ENCODE measurements around the gene DIAPH3.

DIAPH3 gene

DNA sequence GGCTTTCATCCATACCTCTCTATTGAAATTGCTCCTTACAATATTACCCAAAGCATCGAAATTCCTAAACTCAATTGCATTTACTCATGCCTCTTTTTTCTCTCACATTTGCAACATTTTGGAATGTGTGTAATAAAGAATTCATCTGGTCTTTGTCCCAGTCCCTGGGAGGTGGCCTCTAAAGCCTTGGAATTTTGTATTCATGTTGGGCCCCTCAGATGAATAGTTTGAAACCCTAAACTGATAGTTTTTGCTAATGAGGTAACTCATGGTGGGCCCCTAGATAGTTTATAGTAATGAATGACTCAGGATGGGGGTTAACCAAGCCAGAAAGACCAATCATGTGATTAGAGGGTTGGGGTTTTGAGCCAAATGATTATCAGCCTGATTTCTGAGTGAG, 490.4 kb downstream of the DIAPH3 start:
- H2BK120ac ChIP-seq (ENCODE audit: low read depth, low read length): no peak overlapping the region
- H3K36me3 ChIP-seq (ENCODE audit: control insufficient read depth in 1 of 2, insufficient read depth in 2 of 2, low read depth in 1 of 2, low read length in 2 of 2): no peaks in the 10 kb centered on the region
- H3K27me3 ChIP-seq (ENCODE audit: control insufficient read depth in 1 of 2, insufficient read depth in 1 of 2, low read length in 2 of 2): no peaks in the 10 kb centered on the region
- peak overlapping the region in 1 of 2 experiments; percentile 67 for H2BK12ac ChIP-seq (ENCODE audit: low read length in 2 of 2)
- H3K4me1 ChIP-seq (ENCODE audit: control insufficient read depth, insufficient read depth, low read depth, low read length): no peaks in the 10 kb centered on the region
- DNase-seq: no peak
- H3K79me1 ChIP-seq (replicated peaks; ENCODE audit: low read length, poor library complexity, severe bottlenecking): peaks cover 5% of the 10 kb centered on the region
- no peak overlapping the region for H4K91ac ChIP-seq (ENCODE audit: low read length)
- no peak overlapping the region for H3K14ac ChIP-seq (ENCODE audit: low read length in 2 of 2)
- no peak overlapping the region for H2AFZ ChIP-seq (ENCODE audit: low read depth, low read length)
- H2AK5ac ChIP-seq (ENCODE audit: low read length, severe bottlenecking): no peak overlapping the region
- no peak overlapping the region for H2BK15ac ChIP-seq (ENCODE audit: low read depth, poor library complexity, severe bottlenecking)
- no peak overlapping the region for H4K8ac ChIP-seq (ENCODE audit: low read length)
- H3K4me2 ChIP-seq (ENCODE audit: low read length, poor library complexity, severe bottlenecking): no peak overlapping the region
- H2BK5ac ChIP-seq (ENCODE audit: low read depth, low read length, poor library complexity, severe bottlenecking): no peak overlapping the region
- WGBS: no CpG with 5 or more reads among the region's 1 CpG
- no peaks in the 10 kb centered on the region for H3K9me3 ChIP-seq (ENCODE audit: control insufficient read depth, low read length)
- no peak overlapping the region for H3K4ac ChIP-seq (ENCODE audit: low read depth in 1 of 2, low read length in 2 of 2)
- no peak overlapping the region for H3K23ac ChIP-seq (ENCODE audit: low read length in 2 of 2)
- H3K4me3 ChIP-seq (ENCODE audit: insufficient read depth in 1 of 2, low read depth in 1 of 2, low read length in 2 of 2): no peak overlapping the region
- H3K9ac ChIP-seq (ENCODE audit: low read length): no peak overlapping the region
- no peak overlapping the region for H3K18ac ChIP-seq (ENCODE audit: low read depth in 1 of 2, low read length in 2 of 2)
- no peak overlapping the region for H3K27ac ChIP-seq (ENCODE audit: low read length, poor library complexity, severe bottlenecking)

- Histone ChIP-seq H2AK5ac (ENCODE audit: low read length, severe bottlenecking) (no peak overlapping the region), H3K4me2 (ENCODE audit: low read length, poor library complexity, severe bottlenecking) (no peak overlapping the region), H3K4me3 (ENCODE audit: insufficient read depth in 1 of 2, low read depth in 1 of 2, low read length in 2 of 2) (no peak overlapping the region), H2BK15ac (ENCODE audit: low read depth, poor library complexity, severe bottlenecking) (no peak overlapping the region), H4K8ac (ENCODE audit: low read length) (no peak overlapping the region), H3K4ac (ENCODE audit: low read depth in 1 of 2, low read length in 2 of 2) (no peak overlapping the region), H2BK120ac (ENCODE audit: low read depth, low read length) (no peak overlapping the region), H3K9ac (ENCODE audit: low read length) (no peak overlapping the region), H3K9me3 (ENCODE audit: control insufficient read depth, low read length) (no peaks in the 10 kb centered on the region), H3K27ac (ENCODE audit: low read length, poor library complexity, severe bottlenecking) (no peak overlapping the region), H2BK12ac (ENCODE audit: low read length in 2 of 2) (no peak overlapping the region), H3K23ac (ENCODE audit: low read length in 2 of 2) (no peak overlapping the region), H3K4me1 (ENCODE audit: control insufficient read depth, insufficient read depth, low read depth, low read length) (no peaks in the 10 kb centered on the region), H3K27me3 (ENCODE audit: control insufficient read depth in 1 of 2, insufficient read depth in 1 of 2, low read length in 2 of 2) (no peaks in the 10 kb centered on the region), H3K18ac (ENCODE audit: low read depth in 1 of 2, low read length in 2 of 2) (no peak overlapping the region), H2AFZ (ENCODE audit: low read depth, low read length) (no peak overlapping the region), H3K79me1 (replicated peaks; ENCODE audit: low read length, poor library complexity, severe bottlenecking) (peaks cover 5% of the 10 kb centered on the region), H4K91ac (ENCODE audit: low read length) (no peak overlapping the region), H3K36me3 (ENCODE audit: control insufficient read depth in 1 of 2, insufficient read depth in 2 of 2, low read depth in 1 of 2, low read length in 2 of 2) (no peaks in the 10 kb centered on the region), H2BK5ac (ENCODE audit: low read depth, low read length, poor library complexity, severe bottlenecking) (no peak overlapping the region), H3K14ac (ENCODE audit: low read length in 2 of 2) (no peak overlapping the region)
- DNase-seq: no peak
- WGBS: 100% methylated on average over 3 of the region's 4 CpGs
These were observed 491.3 kb downstream of the DIAPH3 start for GRCh38 chr13:59672445-59672844.

GRCh38 chr13:59671881-59672280, 491.8 kb downstream of the DIAPH3 start:
- no peak overlapping the region for H2AK5ac ChIP-seq (ENCODE audit: low read length, severe bottlenecking)
- no peaks in the 10 kb centered on the region for H3K4me1 ChIP-seq (ENCODE audit: control insufficient read depth, insufficient read depth, low read depth, low read length)
- no peak overlapping the region for H2BK12ac ChIP-seq (ENCODE audit: low read length in 2 of 2)
- DNase-seq: no peak
- H3K36me3 ChIP-seq (ENCODE audit: control insufficient read depth in 1 of 2, insufficient read depth in 2 of 2, low read depth in 1 of 2, low read length in 2 of 2): no peaks in the 10 kb centered on the region
- 92% methylated on average over 2 of the region's 2 CpGs for WGBS
- H3K14ac ChIP-seq (ENCODE audit: low read length in 2 of 2): no peak overlapping the region
- H2BK5ac ChIP-seq (ENCODE audit: low read depth, low read length, poor library complexity, severe bottlenecking): no peak overlapping the region
- H3K23ac ChIP-seq (ENCODE audit: low read length in 2 of 2): no peak overlapping the region
- no peak overlapping the region for H2BK15ac ChIP-seq (ENCODE audit: low read depth, poor library complexity, severe bottlenecking)
- no peak overlapping the region for H3K9ac ChIP-seq (ENCODE audit: low read length)
- no peak overlapping the region for H4K8ac ChIP-seq (ENCODE audit: low read length)
- H3K18ac ChIP-seq (ENCODE audit: low read depth in 1 of 2, low read length in 2 of 2): no peak overlapping the region
- H2BK120ac ChIP-seq (ENCODE audit: low read depth, low read length): no peak overlapping the region
- H3K9me3 ChIP-seq (ENCODE audit: control insufficient read depth, low read length): no peaks in the 10 kb centered on the region
- peaks cover 5% of the 10 kb centered on the region for H3K79me1 ChIP-seq (replicated peaks; ENCODE audit: low read length, poor library complexity, severe bottlenecking)
- no peak overlapping the region for H3K4me3 ChIP-seq (ENCODE audit: insufficient read depth in 1 of 2, low read depth in 1 of 2, low read length in 2 of 2)
- no peak overlapping the region for H3K4ac ChIP-seq (ENCODE audit: low read depth in 1 of 2, low read length in 2 of 2)
- no peak overlapping the region for H3K27ac ChIP-seq (ENCODE audit: low read length, poor library complexity, severe bottlenecking)
- no peak overlapping the region for H2AFZ ChIP-seq (ENCODE audit: low read depth, low read length)
- H3K4me2 ChIP-seq (ENCODE audit: low read length, poor library complexity, severe bottlenecking): no peak overlapping the region
- H4K91ac ChIP-seq (ENCODE audit: low read length): no peak overlapping the region
- H3K27me3 ChIP-seq (ENCODE audit: control insufficient read depth in 1 of 2, insufficient read depth in 1 of 2, low read length in 2 of 2): no peaks in the 10 kb centered on the region

GRCh38 chr13:59666504-59666903, 497.2 kb downstream of the DIAPH3 start:
- no peak overlapping the region for H3K4me2 ChIP-seq (ENCODE audit: low read length, poor library complexity, severe bottlenecking)
- peaks cover 4% of the 10 kb centered on the region for H3K79me1 ChIP-seq (replicated peaks; ENCODE audit: low read length, poor library complexity, severe bottlenecking)
- no peaks in the 10 kb centered on the region for H3K9me3 ChIP-seq (ENCODE audit: control insufficient read depth, low read length)
- no peak overlapping the region for H2AFZ ChIP-seq (ENCODE audit: low read depth, low read length)
- H3K4me1 ChIP-seq (ENCODE audit: control insufficient read depth, insufficient read depth, low read depth, low read length): no peaks in the 10 kb centered on the region
- no peak overlapping the region for H2AK5ac ChIP-seq (ENCODE audit: low read length, severe bottlenecking)
- no peak overlapping the region for H3K4ac ChIP-seq (ENCODE audit: low read depth in 1 of 2, low read length in 2 of 2)
- no peak overlapping the region for H2BK5ac ChIP-seq (ENCODE audit: low read depth, low read length, poor library complexity, severe bottlenecking)
- no peak overlapping the region for H3K27ac ChIP-seq (ENCODE audit: low read length, poor library complexity, severe bottlenecking)
- H3K27me3 ChIP-seq (ENCODE audit: control insufficient read depth in 1 of 2, insufficient read depth in 1 of 2, low read length in 2 of 2): no peaks in the 10 kb centered on the region
- no peak for DNase-seq
- no peak overlapping the region for H2BK120ac ChIP-seq (ENCODE audit: low read depth, low read length)
- no peak overlapping the region for H4K8ac ChIP-seq (ENCODE audit: low read length)
- no peak overlapping the region for H2BK12ac ChIP-seq (ENCODE audit: low read length in 2 of 2)
- H3K9ac ChIP-seq (ENCODE audit: low read length): peak overlapping the region; percentile 51
- H2BK15ac ChIP-seq (ENCODE audit: low read depth, poor library complexity, severe bottlenecking): no peak overlapping the region
- 98% methylated on average over 4 of the region's 7 CpGs for WGBS
- no peak overlapping the region for H3K18ac ChIP-seq (ENCODE audit: low read depth in 1 of 2, low read length in 2 of 2)
- peak overlapping the region in 1 of 2 experiments; percentile 48 for H3K4me3 ChIP-seq (ENCODE audit: insufficient read depth in 1 of 2, low read depth in 1 of 2, low read length in 2 of 2)
- H3K36me3 ChIP-seq (ENCODE audit: control insufficient read depth in 1 of 2, insufficient read depth in 2 of 2, low read depth in 1 of 2, low read length in 2 of 2): peaks cover 0 to 9% of the 10 kb centered on the region in 2 experiments
- H3K23ac ChIP-seq (ENCODE audit: low read length in 2 of 2): no peak overlapping the region
- no peak overlapping the region for H3K14ac ChIP-seq (ENCODE audit: low read length in 2 of 2)
- H4K91ac ChIP-seq (ENCODE audit: low read length): no peak overlapping the region

Data from mesenchymal stem cell (in vitro differentiated cells and primary cell).